Measurements from ENCODE around the gene RASA1.
"Not testable (repeated sequence)": the region's sequence is repeated elsewhere in the genome, so short reads cannot be mapped to it uniquely, and the experiment has no call there.

Gene RASA1
- total RNA-seq = 45.0 to 78.7 (median 66.6) reads per million in 4 donors

DNA sequence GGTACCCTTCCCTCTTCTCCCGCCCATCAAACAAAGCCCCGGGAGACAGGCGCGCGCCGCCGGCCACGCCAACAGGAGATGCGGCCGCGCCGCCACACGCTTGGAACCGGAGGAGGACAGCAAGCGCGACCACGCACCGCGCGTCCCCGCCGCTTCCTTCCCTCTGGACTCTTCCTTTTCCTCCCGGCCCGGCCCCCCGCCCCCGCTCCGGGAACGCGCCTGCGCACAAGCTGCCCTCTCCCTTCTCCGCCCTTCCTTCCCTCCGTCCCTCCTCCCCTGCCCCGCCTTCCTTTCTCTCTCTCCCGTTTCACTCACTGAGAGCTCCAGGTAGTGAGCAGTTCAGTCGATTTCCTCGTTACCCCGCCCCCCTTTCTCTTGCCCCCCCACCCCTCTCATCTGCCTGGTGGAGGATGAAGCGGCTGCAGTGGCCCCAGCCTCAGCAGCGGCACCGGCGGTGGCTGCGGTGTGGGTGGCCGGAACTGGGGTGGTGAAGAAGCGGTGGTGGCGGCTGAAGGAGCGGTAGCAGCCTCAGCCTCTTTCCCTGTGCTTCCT, at the start of gene RASA1:
Gene RASA1, plus strand, starts transcription at position 310 of the 552 bp plus-strand sequence. CDS start 569 bp downstream, outside the sequence.
- peak; percentile 73 to 84 (median 75) for DNase-seq

DNA sequence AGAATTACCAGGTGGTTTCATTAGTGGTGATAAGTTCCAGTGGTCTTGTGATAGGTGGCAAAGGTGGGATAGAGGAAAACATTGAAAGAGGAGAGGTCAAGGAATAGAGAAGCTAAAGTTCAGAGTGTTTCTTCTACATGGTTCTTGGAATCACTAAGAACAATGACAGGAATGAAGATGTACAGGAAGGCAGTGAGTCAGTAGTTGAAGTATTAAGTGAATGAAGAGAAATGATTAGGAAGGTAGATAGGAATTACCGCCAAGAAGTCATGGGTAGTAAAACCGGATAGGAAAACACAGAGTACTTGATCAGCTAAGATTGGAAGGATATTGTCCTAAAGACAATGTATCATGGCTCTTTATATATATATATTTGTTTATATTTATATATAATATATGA, 37.9 kb upstream of the RASA1 start:
- no peak for DNase-seq

DNA sequence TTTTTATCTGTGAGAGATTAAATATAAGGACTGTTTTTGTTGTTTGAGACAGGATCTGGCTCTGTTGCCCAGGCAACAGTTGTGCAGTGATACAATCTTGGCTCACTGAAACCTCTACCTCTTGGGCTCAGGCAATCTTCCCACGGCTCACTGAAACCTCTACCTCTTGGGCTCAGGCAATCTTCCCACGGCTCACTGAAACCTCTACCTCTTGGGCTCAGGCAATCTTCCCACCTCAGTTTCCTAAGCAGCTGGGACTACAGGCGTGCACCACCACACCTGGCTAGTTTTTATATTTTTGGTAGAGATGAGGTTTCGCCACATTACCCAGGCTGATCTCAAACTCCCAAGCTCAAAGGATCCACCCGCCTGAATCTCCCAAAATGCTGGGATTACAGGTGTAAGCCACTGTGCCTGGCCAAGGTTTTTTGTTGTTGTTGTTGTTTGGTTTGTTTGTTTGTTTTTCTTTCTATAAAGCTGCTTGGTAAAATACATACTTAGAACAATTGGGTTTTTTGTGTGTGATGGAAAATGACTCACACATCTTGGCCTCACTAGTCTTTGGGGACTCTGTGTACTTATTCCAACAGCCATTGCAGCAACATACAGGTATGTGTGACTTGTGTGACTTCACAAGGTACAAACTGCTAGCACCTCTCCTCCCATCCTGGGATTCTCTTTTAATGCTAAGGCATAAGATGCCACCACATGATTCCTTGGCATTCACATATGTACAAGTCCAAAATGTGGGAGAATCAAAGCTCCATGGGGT, 36.5 kb upstream of the RASA1 start:
- DNase-seq = no peak

DNA sequence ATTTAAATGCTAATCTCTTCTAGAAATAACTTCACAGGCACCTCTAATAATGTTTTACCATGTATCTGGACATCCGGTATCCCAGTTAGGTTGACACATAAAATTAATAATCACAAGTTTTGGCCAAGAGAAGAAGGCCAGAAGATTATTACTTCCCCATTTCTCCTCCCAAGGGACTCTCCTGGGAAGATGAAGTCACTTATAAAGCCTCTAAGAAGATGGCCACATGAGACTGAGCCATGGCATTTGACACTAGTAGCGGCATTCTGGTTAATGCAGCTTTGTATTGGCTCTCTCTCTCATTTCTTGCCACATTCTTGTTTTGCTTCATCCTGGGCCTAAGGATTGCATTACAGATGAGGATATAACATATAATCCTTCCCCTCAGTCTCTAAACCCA, 34.5 kb upstream of the RASA1 start:
- DNase-seq = no peak

DNA sequence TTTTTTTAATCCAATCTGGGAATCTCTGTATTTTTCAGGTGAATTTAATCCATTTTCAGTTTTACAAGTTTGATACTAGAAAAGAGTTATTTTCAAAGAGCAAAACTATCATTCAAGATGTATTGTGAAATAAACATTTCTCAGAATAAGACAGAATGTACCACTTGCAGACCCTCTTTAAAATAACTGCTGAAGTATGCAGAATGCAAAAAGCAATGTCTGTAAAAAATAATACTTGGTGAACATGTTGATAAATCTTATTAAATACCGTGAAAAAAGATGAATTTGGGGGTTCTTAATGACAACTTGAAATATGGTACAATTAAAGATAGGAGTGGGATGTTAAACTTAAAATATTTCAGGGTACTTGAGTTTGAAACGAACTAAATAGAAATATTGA, 26.1 kb upstream of the RASA1 start:
- DNase-seq = no peak

DNA sequence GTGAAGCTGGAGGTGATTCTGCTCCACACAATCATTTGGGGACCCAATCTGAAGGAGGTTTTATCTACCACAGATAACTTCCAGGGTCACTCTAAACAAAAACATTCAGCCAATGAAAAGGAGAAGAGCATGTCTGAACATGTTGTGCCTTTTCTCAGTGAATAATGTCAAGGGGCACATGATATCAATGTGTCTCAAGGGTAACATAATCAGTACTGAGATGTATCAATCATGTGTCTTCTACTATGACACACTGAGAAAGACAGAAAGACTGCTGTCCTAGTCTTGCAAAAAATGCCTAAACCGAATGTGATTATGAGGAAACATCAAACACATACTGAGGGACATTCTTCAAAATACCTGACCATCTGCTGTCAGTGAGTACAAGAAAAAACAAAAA, 25.4 kb upstream of the RASA1 start:
- DNase-seq = no peak

DNA sequence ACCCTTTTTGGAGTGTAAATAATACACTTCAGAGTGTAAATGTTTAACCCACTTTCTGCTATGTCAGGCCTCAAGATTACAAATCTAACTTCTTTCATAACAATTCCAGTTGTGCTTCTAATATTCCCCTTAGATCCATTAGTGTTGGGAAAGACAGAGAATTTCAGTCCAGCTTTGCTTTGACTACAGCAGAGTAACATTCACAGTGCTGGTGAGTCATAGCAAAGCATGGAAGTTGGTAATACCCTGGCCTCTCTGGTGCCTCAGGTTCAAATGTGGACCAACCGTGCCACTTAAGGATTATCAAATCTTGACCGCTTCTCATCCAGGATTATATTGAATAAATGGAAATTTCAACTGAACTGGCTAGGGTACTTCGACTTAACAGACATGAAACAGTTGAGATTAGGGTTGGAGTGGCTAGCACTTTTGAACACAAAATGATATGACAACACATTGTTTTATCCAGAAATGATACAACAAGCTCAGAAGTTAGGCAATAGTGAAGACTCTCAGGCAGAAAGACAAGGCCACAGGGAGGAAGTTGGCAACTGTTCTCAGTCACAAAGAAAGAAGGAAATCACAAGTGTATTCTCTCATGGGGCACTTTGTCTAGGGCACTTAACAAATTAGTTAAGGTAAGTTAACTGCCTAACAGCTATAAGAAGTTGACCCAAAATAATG, 24.4 kb upstream of the RASA1 start:
- peak in 1 of 5 donors; percentile 34 for DNase-seq

DNA sequence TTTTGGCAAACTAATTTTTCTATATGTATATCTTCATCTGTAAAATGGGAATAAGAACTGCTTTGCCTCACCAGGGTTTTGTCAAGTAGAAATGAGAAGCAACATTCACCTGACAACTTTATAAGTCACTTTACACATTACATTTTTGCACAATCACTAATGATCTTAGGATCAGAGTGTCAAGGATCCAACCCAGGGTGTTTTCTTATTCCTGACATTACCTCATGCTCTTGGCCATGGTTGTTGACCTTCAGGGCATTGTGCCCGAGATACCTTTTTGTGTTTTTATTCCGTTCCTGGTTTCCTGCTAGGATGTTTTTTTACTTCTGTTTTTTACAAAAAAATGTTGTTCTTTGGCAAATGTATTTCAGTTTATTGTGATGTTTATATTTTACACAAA, 22.2 kb upstream of the RASA1 start:
- no peak for DNase-seq

DNA sequence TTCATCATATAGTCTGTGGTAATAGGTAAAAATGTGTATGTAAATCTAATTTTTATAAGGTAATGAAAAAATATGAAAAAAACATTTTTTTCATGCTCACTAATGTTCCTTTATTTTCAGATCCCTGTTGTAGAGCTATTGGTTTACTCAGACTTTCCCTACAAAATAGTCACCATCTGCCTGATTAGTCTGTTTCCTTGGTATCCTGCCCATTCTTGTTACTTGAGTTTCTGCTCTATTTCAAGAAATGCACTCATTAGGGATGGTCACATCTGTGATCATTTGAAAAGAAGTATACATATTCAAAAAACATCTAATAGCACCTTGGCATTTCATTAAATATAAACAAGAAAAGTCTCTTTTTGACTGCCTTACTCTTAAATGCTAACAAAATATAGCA, 21.6 kb upstream of the RASA1 start:
- no peak for DNase-seq

DNA sequence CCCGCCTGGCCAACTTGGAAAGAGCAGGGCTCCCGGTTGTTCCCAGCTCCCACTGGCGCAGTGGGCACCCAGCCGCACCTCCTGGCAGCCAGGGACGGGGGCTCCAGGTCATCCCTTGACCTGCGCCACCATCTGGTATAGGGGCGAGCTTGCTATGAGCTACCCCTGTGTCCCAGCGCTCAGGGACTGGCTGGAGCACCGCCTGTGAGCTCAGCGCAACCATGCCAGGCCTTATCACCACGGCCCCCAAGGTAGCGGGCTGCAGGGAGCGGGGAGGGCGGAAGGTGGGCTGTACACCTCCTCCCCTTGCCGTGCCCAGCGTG, 15.4 kb upstream of the RASA1 start:
- no peak for DNase-seq

DNA sequence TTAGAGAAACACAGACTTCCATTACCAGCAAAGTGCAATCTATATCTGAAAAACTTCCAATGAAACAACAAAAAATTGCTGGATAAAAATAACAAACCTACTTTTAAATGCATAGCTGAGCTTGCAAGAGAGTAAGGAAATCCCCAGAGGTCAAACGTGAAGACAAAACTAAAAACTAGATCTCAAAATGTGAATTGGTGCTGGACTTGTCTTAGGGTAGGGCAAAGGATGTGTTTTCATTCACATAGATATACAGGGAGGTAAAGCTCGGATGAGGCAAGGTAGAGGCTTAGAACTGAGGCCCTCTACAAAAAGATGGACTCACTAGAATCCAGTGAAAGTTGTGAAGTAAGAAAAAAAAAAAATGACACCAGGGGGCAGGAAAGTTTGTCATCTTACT, 13.6 kb upstream of the RASA1 start:
- no peak for DNase-seq

DNA sequence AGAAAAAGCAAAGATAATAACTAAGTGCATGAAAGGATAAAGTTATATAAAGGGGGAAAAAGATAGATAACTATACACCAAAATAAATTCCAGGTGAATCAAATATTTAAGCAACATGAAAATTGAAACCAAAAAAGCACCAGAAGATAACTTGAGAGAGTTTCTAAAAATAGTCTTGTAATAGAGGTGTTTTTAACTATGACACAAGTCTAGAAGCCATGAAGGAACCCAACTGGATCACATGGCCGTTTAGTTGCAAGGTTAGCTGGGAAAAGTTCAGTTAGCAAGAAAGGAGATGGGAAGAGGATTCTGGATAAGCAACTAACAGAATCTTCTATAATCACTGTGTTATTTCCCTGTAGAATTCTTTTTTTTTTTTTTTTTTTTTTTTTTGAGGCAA, 9.2 kb upstream of the RASA1 start:
- no peak for DNase-seq

DNA sequence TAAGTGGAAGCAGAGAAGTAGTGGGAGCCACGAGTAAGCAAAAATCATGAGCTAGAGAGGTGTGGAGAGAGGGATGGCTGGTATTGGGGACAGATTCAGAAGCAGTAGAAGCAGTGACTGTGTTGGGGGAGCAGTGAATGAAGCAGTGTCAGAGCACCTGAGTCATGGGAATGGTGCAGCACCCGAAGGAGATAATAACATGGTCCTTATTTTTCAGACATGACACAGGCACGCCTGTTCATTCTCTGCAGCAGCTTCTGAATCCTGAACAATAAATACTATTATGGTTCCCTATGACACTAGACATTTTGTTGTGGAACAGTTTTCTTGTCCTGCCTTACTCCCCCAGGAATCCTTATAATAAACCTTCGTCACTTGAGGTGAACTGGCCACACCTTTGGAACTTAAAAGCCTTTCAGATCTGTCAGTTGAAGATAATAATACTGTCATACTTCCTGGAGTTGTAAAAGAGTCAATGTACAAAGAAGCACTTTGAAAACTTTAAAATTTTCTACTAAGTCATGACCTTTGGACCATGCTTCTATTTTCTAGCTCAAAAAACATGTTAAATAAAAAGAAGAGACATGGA, 7.0 kb upstream of the RASA1 start:
- DNase-seq = no peak

DNA sequence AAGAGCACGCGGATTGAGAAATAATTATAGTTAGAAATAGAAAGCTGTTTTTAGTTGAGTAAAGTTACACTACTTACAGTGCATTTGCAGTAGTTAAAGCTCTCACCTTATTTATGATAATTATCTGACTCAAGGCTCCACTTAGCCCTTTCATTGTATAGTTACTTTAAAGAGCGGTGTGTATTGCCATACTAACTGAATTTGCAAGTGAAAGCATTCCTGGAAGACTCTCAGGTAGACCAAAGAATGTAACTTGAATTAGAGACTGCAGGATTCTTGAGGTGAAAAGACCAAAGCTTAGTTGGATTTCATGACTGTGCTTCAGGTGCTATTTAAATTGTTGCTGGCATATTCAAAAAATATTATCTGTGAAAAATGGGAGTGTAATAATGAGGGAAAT, 4.2 kb upstream of the RASA1 start:
- DNase-seq = no peak

DNA sequence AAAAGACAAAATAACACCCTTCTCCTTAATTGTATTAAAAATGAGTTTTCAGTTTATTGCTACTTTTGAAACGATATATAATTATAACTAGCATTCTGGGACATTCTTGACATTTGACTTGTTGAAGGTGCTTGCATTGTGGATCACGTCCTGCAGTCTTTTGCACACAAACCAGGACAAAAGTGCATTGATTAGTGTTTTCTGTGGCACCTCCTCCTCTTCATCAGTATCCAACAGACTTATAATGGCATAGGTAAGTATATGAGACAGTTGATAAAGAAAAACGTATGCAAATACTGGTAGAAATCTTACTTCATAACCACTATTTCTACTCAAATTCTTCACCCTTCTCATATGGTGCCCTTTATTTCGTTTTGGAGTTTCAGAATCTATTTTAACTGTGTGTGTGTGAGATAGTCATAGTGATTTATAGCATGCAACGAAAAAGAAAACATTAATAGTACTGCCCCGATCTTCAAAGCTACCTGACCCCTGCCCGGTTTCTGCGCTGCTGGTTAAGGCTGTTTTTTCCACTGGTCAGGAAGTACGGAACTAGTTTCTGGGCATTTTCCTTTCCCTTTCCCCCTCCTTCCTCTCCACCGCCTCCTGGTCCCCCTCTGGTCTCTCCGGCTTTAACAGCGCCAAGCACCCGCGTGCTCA, 639 bp upstream of the RASA1 start:
- DNase-seq = no peak

DNA sequence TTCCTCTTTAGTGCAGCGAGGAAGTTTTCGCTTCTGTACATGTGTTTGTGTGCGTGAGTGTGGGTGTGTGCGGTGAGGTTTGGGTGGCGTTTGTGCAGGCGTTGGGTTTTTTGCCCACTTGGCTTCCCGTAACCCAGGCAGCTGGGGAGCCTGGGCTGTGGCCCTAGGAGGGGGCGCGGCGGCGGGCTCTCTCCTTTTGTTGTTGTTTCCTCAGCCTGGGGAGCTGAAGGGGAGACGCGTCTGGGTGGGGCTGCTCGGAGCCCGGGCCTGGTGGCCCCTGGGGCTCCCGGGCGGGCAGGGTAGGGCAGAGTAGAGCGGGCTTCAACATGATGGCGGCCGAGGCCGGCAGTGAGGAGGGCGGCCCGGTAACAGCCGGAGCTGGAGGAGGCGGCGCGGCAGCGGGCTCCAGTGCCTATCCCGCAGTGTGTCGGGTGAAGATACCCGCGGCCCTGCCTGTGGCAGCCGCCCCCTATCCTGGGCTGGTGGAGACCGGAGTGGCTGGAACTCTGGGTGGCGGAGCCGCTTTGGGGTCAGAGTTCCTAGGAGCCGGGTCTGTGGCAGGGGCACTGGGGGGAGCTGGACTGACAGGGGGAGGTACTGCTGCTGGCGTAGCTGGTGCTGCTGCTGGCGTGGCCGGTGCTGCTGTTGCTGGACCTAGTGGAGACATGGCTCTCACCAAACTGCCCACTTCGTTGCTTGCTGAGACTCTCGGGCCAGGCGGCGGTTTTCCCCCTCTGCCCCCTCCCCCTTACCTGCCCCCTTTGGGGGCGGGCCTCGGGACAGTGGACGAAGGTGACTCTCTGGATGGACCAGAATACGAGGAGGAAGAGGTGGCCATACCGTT, 665 bp downstream of the RASA1 start:
- DNase-seq = peak in 4 of 5 donors; percentile 44 to 62 (median 56)

DNA sequence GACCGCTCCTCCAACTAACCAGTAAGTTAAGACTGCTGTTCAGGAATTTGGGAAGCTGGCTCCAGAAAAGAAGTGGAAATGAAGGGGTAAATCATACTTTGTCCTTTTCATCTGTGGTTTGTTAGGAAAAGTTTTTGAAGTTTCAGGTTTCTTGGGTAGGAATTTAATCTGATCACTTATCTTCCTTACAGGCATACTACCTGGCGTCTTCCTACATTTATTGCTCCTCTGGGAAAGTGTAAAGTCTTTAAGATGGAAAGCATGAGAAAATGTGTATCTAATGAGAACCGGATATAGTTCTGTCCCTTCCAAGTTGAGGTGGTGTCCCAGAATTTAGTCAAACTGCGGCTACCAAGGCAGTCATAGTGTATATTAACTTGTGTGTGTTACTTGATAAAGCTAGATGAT, 1.3 kb downstream of the RASA1 start:
- DNase-seq = no peak

DNA sequence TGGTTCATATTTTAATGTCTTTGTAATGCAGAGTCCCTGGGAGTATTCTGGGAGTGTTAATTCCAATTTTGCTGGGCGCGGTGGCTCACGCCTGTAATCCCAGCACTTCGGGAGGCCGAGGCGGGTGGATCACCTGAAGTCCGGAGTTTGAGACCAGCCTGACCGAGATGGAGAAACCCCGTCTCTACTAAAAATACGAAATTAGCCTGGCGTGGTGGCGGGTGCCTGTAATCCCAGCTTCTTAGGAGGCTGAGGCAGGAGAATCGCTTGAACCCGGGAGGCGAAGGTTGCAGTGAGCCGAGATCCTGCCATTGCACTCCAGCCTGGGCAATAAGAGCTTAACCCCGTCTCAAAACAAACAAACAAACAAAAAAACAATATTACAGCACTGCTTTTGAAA, 3.2 kb downstream of the RASA1 start:
- not testable (repeated sequence) for DNase-seq

DNA sequence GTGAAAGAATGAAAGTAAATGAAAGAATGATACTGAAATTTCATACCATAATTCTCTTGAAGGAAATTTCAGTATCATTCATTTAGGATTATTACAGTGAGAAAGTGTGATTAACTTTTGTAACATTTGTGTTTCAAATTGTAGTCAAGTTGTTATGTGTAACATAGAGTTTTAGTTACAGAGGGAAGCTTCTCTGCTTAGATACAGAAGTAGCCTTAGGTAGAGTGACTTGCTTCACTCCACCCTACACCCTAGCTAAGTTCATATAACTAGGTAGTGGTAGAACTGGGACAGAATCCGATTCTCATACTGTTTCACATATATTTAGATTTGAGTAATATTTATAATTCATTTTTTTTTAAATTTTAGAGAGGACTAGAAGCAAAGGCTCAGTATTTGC, 9.0 kb downstream of the RASA1 start:
- no peak for DNase-seq

DNA sequence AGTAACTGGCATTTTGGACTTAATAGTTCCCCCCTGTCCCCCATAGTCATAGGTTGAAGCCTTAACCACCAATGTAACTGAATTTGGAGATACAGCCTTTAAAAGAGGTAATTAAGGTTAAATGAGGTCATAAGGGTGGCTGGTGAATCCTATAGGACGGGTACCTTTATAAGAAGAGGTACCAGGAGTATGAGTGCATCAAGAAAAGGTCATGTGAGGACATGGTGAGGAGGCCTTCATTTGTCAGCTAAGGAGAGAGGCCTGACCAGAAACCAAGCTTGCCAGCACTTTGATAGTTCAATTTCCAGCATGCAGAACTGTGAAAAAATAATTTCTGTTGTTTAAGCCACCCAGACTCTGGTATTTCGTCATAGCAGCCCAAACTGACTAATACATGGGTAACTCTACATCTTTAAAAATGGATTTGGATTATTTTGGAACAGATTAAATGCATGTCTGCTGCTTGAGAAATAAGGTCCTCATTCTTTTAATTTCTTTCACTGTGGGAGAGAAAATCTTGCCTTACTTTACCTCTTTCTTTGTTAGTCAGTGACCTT, 9.7 kb downstream of the RASA1 start:
- DNase-seq = no peak

DNA sequence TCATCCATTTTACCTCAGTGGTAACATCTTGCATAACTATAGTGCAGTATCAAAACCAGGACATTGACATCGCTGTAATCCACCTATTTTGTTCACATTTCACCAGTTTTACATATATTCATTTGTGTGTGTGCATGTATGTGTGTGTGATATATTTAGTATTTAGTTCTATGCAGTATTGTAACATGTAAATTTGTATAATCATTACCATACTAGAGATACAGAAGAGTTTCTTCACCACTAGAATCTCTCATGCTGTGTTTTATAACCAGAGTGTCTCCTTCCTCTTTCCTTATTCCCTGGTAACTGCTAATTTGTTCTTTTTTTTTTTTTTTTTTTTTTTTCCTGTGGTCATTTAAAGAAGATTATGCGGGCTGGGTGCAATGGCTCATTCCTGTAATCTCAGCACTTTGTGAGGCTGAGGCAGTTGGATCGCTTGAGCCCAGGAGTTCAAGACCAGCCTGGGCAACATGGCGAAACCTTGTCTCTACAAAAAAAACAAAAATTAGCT, 11.0 kb downstream of the RASA1 start:
- DNase-seq = no peak

DNA sequence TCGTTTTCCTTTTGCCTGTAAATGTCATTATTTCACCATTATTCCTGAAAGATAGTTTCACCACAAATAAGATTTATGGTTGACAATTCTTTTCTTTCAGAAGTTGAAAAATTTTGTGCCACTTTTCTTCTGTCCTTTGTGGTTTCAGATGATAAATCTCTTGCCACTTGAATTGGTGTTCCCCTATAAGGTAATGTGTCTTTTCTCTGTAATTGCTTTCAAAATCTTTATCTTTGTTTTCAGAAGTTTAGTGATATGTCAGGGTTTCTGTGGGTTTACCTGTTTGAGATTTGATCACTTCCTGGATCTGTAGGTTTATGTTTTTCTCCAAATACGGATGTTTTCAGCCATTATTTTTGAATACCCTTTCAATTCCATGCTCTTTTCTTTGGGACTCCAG, 14.6 kb downstream of the RASA1 start:
- peak in 1 of 5 donors; percentile 44 for DNase-seq

All from T-helper 1 cell (primary cell).